HG03575 (cell line): ENCODE data around the gene SLC9A3.
"Not testable (repeated sequence)": the region's sequence is repeated elsewhere in the genome, so short reads cannot be mapped to it uniquely, and the experiment has no call there.

Experiments
- ATAC-seq: cut with Tn5 transposase; IDR thresholded peaks from one replicate; pipeline ENCODE4 v1.9.1; 2021; ENCODE audit not compliant: unreplicated experiment, insufficient number of reproducible peaks, low FRiP score; ENCODE audit errors: extremely low read depth

Gene SLC9A3

GRCh38 chr5:483434-484140 lies 40.7 kb downstream of the SLC9A3 start:
- ATAC-seq = no peak

GRCh38 chr5:483011-483410 lies 41.2 kb downstream of the SLC9A3 start:
- ATAC-seq = no peak

- no peak for ATAC-seq
These were observed 41.7 kb downstream of the SLC9A3 start for GRCh38 chr5:482506-482905.

GRCh38 chr5:482021-482420 lies 42.2 kb downstream of the SLC9A3 start:
- no peak for ATAC-seq

- ATAC-seq = no peak
These were observed 42.9 kb downstream of the SLC9A3 start for GRCh38 chr5:481347-481746.

- no peak for ATAC-seq
These were observed 44.5 kb downstream of the SLC9A3 start for GRCh38 chr5:479566-480319.

- ATAC-seq = no peak
These were observed 45.2 kb downstream of the SLC9A3 start for GRCh38 chr5:478982-479535.

GRCh38 chr5:478369-478981 lies 45.8 kb downstream of the SLC9A3 start:
- no peak for ATAC-seq

GRCh38 chr5:477871-478270 lies 46.4 kb downstream of the SLC9A3 start:
- no peak for ATAC-seq

GRCh38 chr5:477247-477646 lies 47.0 kb downstream of the SLC9A3 start:
- no peak for ATAC-seq

- ATAC-seq = no peak
These were observed 47.5 kb downstream of the SLC9A3 start for GRCh38 chr5:476814-477175.

- ATAC-seq = no peak
These were observed 48.0 kb downstream of the SLC9A3 start for GRCh38 chr5:476102-476813.

GRCh38 chr5:475704-476101 lies 48.5 kb downstream of the SLC9A3 start:
- ATAC-seq = no peak

- ATAC-seq = no peak
These were observed 49.2 kb downstream of the SLC9A3 start for GRCh38 chr5:474840-475661.

GRCh38 chr5:474232-474839 lies 49.9 kb downstream of the SLC9A3 start:
- ATAC-seq = not testable (repeated sequence)

GRCh38 chr5:473551-474192 lies 50.6 kb downstream of the SLC9A3 start:
- ATAC-seq = no peak

- ATAC-seq = no peak
These were observed 51.3 kb downstream of the SLC9A3 start for GRCh38 chr5:472656-473550.
